Activated CD4-positive, alpha-beta T cell treated with anti-CD3 and anti-CD28 coated beads for 36 hours (primary cell): Measurements from ENCODE around the gene GLTP. TPM values are rescaled to one million over a fixed set of nuclear protein-coding genes. Genes with fewer than 3 reads are reported as not detected.

Source experiments
- ATAC-seq: fragments of 200-7000 bp; cut with Tn5 transposase; one replicate; pipeline ENCODE4 v1.10.0; 2021; ENCODE audit warnings: mild to moderate bottlenecking, moderate library complexity
- CTCF ChIA-PET: fragments of 350-600 bp; sonication (Branson Sonifier 250); formaldehyde crosslinking; loops from one replicate; lab custom pipeline; 2021; ENCODE audit warnings: antibody characterized with exemption; lab: Charles Lee
- POLR2A ChIA-PET: fragments of 350-600 bp; sonication (Branson Sonifier 250); formaldehyde crosslinking; loops from one replicate; lab custom pipeline; 2021; ENCODE audit warnings: antibody characterized with exemption, inconsistent platforms; lab: Charles Lee
- DNase-seq: peaks from one replicate; pipeline ENCODE4 v3.0.0-alpha.2; 2020
- H3K27ac Mint-ChIP-seq: one replicate; pipeline ENCODE4 v1.8.0; 2021; ENCODE audit warnings: mixed read lengths
- H3K27me3 Mint-ChIP-seq: one replicate; pipeline ENCODE4 v1.8.0; 2021; ENCODE audit warnings: mixed read lengths
- H3K36me3 Mint-ChIP-seq: one replicate; pipeline ENCODE4 v1.8.0; 2021; ENCODE audit warnings: low read depth, mixed read lengths
- H3K4me1 Mint-ChIP-seq: one replicate; pipeline ENCODE4 v1.8.0; 2021; ENCODE audit warnings: mixed read lengths
- H3K4me3 Mint-ChIP-seq: one replicate; pipeline ENCODE4 v1.8.0; 2021; ENCODE audit warnings: mild to moderate bottlenecking, moderate library complexity, mixed read lengths
- H3K9me3 Mint-ChIP-seq: one replicate; pipeline ENCODE4 v1.8.0; 2021; ENCODE audit warnings: low read depth, mixed read lengths
- intact Hi-C, 2 experiments: fragments of 100-400 bp; cut with DNase I in 1 of 2; cut with micrococcal nuclease in 1 of 2; formaldehyde crosslinking; loops; one replicate each; pipeline versions ENCODE4 v1.14.2 to v1.15.1; 2022 to 2024; cut with DNase I, micrococcal nuclease
- total RNA-seq, 2 experiments: library from RNA; stranded (reverse); gene quantifications; one replicate each; pipeline ENCODE4 v1.2.3, GENCODE V29; 2021

GLTP gene
- total RNA-seq, 2 experiments from 2014 or later = 24.2 to 26.9 TPM

DNA sequence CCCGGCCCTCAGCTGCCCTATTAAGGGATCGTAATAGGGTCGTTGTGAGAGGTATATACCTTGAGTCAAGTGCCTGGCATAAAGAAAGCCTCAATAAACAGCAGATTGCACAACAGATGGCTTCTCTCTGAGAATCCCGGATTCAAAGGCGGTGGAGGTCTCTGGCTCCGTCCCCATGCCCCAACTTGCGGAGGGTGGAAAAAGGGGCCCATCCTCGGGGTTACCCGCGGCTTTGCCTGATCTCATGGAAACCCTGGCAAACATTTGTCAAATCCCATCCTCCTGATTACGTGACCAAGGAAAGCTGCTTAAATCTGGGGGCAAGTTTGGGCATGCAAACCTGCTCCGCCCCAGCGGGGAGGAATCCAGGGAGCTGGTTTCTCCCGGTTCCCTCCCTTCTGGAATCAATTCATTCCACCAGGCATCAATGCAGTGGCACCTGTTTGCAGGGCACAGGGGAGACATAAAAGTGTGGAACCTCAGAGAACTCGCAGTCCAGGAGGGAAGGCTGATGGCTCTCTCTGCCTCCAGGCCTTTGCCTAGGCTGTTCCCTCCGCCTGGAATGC is 59.4 kb downstream of the GLTP start:
- Mint-ChIP-seq H3K4me3 (no peak overlapping the region), H3K36me3 (no peaks in the 10 kb centered on the region), H3K9me3 (no peaks in the 10 kb centered on the region), H3K27me3 (no peaks in the 10 kb centered on the region), H3K4me1 (no peaks in the 10 kb centered on the region), H3K27ac (no peak overlapping the region)
- ATAC-seq (no peak), DNase-seq (no peak)
- intact Hi-C loops = no loop called here
- ChIA-PET CTCF (interaction anchor here (1.0 kb wide), 1 partner anchor 25 kb away, joined by 4 read pairs; no protein-coding TSS in a partner anchor), POLR2A (interaction anchor here (0.7 kb wide), 1 partner anchor 506 kb away, joined by 4 read pairs; no protein-coding TSS in a partner anchor)

DNA sequence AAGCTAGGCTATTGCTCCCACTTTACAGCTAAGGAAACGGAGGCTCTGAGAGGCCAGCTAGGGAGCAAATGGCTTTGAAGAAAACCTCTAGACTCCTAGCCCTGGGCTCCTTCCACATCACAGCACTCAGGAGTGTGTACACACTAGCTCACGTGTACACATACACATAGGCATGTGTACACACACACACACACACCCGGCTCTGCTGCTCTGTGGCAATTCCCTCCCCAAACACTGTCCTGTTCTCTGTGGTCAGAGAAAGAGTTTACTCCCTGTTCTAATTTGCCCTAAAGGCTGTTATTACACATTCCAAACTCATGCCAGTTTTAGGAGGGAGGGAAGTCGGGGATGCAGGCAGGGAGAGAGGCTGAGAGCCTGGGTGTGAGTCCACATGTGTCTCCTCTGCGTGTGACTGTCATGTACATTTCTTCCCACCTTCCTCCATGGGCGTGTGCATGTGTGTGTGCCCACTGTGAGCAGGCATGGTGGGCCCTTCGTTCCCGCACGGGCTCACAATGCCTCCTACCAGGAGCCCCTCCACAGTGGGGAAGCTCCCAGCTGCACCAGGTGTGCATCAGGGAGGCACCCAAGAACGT is 61.3 kb downstream of the GLTP start:
- DNase-seq (no peak), ATAC-seq (no peak)
- no peaks in the 10 kb centered on the region for H3K36me3 Mint-ChIP-seq
- no peak overlapping the region for H3K4me3 Mint-ChIP-seq
- ChIA-PET CTCF (interaction anchor here (0.6 to 2.1 kb wide), 4 partner anchors 13 to 27 kb away, joined by 3 to 8 read pairs (median 4); no protein-coding TSS in a partner anchor), POLR2A (no interaction called here)
- intact Hi-C loops = no loop called here
- H3K27me3 Mint-ChIP-seq = no peaks in the 10 kb centered on the region
- no peaks in the 10 kb centered on the region for H3K4me1 Mint-ChIP-seq
- H3K27ac Mint-ChIP-seq = no peak overlapping the region
- H3K9me3 Mint-ChIP-seq = no peaks in the 10 kb centered on the region

DNA sequence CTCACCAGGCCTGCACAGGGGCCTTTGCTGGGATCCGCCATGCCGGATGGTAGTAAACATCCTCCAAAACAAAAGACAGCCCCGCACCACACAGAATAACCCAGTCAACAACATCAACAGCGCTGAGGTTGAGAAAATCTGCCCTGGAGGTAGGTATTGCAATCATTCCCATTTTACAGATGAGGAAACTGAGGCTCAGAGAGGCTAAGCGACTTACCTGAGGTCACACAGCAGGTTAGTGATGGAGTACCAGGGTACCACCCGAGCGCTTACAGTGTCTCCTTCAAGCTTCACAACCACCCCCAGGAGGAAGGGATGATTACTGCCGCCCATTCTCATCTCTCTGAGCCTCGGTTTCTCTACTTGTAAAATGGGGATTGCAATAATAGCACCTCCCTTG is 62.1 kb downstream of the GLTP start:
- no peak for ATAC-seq
- H3K4me1 Mint-ChIP-seq = no peaks in the 10 kb centered on the region
- intact Hi-C loops = no loop called here

DNA sequence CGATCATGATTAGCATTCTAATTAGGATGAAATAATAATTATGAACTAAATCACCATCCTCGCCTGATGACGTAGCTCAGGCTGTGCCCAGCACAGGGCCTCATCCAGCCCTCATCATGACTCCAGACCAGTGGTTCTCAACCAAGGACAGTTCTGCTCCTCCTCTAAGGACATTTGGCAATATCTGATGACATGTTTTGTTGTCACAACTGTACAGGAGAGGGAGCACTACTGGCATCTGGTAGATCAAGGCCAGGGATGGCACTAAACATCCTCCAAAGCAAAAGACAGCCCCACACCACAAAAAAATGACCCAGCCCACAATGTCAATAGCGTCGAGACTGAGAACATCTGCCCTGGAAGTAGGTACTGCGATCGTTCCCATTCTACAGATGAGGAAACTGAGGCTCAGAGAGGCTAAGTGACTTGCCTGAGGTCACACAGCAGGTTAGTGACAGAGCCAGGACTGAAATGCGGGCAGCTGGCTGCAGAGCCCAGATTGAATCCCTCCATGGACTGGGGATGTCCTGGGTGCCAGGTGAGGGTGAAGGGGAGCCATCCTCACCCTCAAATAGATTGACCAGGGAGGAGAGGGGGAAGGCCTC is 62.6 kb downstream of the GLTP start:
- Mint-ChIP-seq H3K27me3 (no peaks in the 10 kb centered on the region), H3K36me3 (no peaks in the 10 kb centered on the region), H3K4me3 (no peak overlapping the region), H3K4me1 (no peaks in the 10 kb centered on the region), H3K27ac (no peak overlapping the region), H3K9me3 (no peaks in the 10 kb centered on the region)
- ATAC-seq (no peak), DNase-seq (no peak)
- CTCF ChIA-PET = interaction anchor here (2.1 kb wide), 1 partner anchor 28 kb away, joined by 8 read pairs; no protein-coding TSS in a partner anchor
- intact Hi-C loops = no loop called here
- POLR2A ChIA-PET = no interaction called here

More for the DNA sequence above, 62.1 kb downstream of the GLTP start:
- no peak overlapping the region for H3K27ac Mint-ChIP-seq
- no peaks in the 10 kb centered on the region for H3K9me3 Mint-ChIP-seq
- no peaks in the 10 kb centered on the region for H3K27me3 Mint-ChIP-seq
- CTCF ChIA-PET = interaction anchor here (0.6 to 2.1 kb wide), 2 partner anchors 12 to 27 kb away, joined by 3 to 8 read pairs; no protein-coding TSS in a partner anchor
- H3K36me3 Mint-ChIP-seq = no peaks in the 10 kb centered on the region
- DNase-seq = no peak
- POLR2A ChIA-PET = no interaction called here
- no peak overlapping the region for H3K4me3 Mint-ChIP-seq

DNA sequence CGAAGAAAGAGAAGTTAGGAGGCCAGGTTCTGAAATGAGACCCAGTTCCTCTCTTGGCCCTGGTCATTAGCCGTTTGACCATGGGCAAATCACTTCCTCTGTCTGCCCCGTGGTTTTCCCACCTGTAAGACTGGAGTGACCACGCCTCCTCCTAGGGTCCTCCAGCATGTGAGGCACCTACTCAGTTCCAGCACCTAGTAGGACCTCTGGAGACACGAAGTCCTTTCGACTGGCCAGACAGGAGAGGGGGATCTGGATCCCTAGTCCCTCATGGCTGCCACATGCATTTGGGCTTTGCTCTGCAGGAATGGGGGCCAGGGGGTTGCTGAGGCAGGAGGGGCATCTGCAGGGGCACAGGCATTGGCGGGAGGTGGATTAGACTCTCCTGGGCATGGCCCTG is 63.5 kb downstream of the GLTP start:
- DNase-seq (no peak), ATAC-seq (no peak)
- ChIA-PET POLR2A (no interaction called here), CTCF (no interaction called here)
- Mint-ChIP-seq H3K4me1 (no peaks in the 10 kb centered on the region), H3K36me3 (no peaks in the 10 kb centered on the region), H3K9me3 (no peaks in the 10 kb centered on the region), H3K27ac (no peak overlapping the region), H3K27me3 (no peaks in the 10 kb centered on the region), H3K4me3 (no peak overlapping the region)
- intact Hi-C loops = no loop called here

DNA sequence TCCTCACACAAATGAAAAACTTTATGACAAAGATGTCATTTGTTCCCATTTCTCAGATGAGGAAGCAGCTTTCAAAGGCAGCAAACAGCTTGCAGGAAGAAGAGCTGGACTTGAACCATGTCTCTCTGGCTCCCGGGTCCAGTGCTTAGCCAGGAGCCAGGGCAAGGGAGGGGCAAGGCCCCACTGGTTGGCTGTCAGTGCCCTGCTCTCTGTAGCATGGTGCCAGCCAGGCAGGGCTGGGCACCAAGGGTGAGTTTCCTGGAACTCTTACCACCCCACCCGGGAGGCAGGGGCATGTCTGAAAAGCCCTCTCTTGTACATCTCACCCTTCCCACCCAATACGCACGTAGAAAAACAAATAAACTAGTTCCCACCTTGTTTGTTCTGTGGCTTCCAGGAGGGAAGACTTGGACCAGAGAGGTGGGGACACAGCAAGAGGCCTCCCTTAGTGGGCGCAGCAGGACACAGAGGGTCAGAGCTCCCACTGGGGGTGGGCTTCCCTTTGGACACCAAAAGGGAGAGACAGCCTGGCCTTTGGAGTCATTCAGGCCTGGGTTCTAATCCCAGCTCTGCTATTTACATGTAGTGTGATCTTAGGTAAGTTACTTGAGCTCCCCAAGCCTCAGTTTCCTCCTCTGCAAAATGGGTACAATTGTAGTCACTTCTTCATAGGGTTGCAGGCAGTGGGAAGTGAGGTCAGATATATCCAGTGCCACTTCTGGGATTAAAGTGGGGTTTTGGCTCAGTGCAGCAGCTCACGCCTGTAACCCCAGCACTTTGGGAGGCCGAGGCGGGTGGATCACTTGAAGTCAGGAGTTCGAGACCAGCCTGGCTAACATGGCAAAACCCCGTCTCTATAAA is 64.4 kb downstream of the GLTP start:
- Mint-ChIP-seq H3K27me3 (no peaks in the 10 kb centered on the region), H3K4me3 (no peak overlapping the region), H3K27ac (no peak overlapping the region), H3K36me3 (no peaks in the 10 kb centered on the region), H3K9me3 (no peaks in the 10 kb centered on the region), H3K4me1 (no peaks in the 10 kb centered on the region)
- DNase-seq (no peak), ATAC-seq (no peak)
- intact Hi-C loops = no loop called here
- CTCF ChIA-PET = interaction anchor here (0.6 to 1.6 kb wide), 3 partner anchors 29 to 187 kb away, joined by 4 to 5 read pairs (median 4); no protein-coding TSS in a partner anchor
- POLR2A ChIA-PET = no interaction called here

DNA sequence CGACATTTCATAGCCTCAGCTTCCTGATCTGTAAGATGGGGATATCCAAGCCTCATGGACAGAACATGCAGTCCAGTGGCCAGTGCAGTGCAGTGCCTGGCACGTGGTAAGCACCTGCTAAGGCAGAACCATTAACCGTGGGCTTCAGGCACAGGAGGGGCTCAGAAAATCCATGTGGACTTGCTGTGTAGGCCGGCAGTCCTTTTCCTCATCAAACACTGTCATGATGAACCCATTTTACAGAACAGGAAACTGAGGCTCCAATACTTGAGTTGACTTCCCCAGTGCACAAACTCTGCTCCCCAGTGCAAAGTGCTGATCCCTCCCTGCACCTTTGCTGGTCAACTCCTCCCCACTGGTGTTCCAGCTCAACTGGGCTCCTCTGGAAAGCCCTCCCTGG is 65.1 kb downstream of the GLTP start:
- intact Hi-C loops = no loop called here
- H3K4me3 Mint-ChIP-seq = no peak overlapping the region
- no peak overlapping the region for H3K27ac Mint-ChIP-seq
- H3K36me3 Mint-ChIP-seq = no peaks in the 10 kb centered on the region
- CTCF ChIA-PET = interaction anchor here (0.7 to 1.6 kb wide), 3 partner anchors 10 to 188 kb away, joined by 3 to 5 read pairs (median 4); no protein-coding TSS in a partner anchor
- no peaks in the 10 kb centered on the region for H3K27me3 Mint-ChIP-seq
- no peak for ATAC-seq
- POLR2A ChIA-PET = no interaction called here
- no peaks in the 10 kb centered on the region for H3K4me1 Mint-ChIP-seq
- DNase-seq = no peak
- H3K9me3 Mint-ChIP-seq = no peaks in the 10 kb centered on the region

DNA sequence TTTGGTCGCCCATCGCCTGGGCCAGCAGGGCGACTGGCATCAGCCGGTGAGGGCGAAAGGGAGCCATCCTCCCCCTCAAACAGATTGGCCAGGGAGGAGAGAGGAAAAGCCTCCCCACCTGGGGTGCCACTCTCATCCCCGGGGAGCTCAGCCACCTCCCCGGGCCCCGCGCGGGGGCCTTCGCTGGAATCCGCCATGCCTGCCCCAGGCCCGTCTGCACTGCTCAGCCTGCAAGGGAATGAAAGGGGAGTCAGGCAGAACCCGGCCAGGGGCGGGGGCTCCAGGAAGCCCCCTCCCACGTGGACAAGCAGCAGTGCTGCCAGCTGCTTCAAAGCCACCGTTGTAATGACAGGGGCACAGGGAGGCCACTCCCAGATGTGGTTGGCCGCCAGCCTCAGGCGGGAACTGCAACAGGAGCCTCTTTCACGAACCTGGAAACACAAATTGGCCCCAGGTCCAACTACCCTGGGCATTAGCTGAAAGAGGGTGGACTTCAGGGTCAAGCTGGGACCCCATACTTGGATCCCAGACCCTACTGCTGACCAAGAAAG is 65.7 kb downstream of the GLTP start:
- ChIA-PET CTCF (interaction anchor here (0.9 to 1.2 kb wide), 2 partner anchors 9 to 31 kb away, joined by 3 to 4 read pairs; no protein-coding TSS in a partner anchor), POLR2A (interaction anchor here (0.6 kb wide), 1 partner anchor 48 kb away, joined by 5 read pairs; no protein-coding TSS in a partner anchor)
- intact Hi-C loops = no loop called here
- ATAC-seq (no peak), DNase-seq (no peak)
- H3K9me3 Mint-ChIP-seq = no peaks in the 10 kb centered on the region
- no peaks in the 10 kb centered on the region for H3K27me3 Mint-ChIP-seq
- no peak overlapping the region for H3K4me3 Mint-ChIP-seq
- no peaks in the 10 kb centered on the region for H3K4me1 Mint-ChIP-seq
- no peak overlapping the region for H3K27ac Mint-ChIP-seq
- no peaks in the 10 kb centered on the region for H3K36me3 Mint-ChIP-seq

DNA sequence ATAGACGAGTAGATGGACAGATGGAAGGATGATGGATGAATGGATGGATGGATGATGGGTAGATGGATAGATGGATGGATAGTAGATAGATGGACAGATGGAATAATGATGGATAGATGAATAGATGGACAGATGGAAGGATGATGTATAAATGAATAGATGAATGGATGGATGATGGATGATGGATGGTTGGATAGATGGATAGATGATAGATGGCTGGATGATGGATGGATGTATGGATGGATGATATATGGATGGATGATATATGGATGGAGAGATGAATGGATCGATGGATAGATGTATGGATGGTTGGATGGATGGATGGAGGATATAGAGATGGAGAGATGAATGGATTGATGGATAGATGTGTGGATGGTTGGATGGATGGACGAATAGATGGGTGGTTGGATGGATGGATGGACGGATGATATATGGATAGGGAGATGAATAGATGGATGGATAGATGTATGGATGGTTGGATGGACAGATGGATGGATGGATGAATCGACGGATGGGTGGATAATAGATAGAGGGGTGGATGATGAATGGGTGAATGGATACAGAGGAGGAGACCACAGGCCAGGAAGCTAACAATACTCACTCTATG is 66.4 kb downstream of the GLTP start:
- no peak for DNase-seq
- H3K27ac Mint-ChIP-seq = no peak overlapping the region
- H3K4me3 Mint-ChIP-seq = no peak overlapping the region
- no peaks in the 10 kb centered on the region for H3K36me3 Mint-ChIP-seq
- ATAC-seq = no peak
- H3K9me3 Mint-ChIP-seq = no peaks in the 10 kb centered on the region
- intact Hi-C loops = no loop called here
- ChIA-PET POLR2A (interaction anchor here (0.6 kb wide), 1 partner anchor 49 kb away, joined by 5 read pairs; no protein-coding TSS in a partner anchor), CTCF (interaction anchor here (1.2 kb wide), 1 partner anchor 31 kb away, joined by 4 read pairs; no protein-coding TSS in a partner anchor)
- H3K27me3 Mint-ChIP-seq = no peaks in the 10 kb centered on the region
- no peaks in the 10 kb centered on the region for H3K4me1 Mint-ChIP-seq

DNA sequence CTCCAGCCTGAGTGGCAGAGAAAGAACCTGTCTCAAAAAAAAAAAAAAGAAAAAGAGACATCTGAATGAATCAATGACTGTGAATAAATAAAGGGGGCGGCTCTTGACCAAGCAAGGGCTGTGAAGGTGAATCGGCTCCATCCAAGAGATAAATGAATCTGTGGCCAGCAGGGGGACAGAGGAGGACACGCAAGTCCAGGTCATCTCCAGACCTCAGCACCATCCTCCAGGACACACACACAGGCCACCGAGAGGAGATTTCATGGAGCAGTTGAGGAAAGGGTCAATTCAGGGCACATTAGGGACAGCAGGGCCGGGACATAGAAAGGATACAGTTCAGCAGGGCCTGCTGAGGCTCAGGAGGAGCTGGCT is 68.7 kb downstream of the GLTP start:
- Mint-ChIP-seq H3K36me3 (no peaks in the 10 kb centered on the region), H3K4me3 (no peak overlapping the region), H3K9me3 (no peaks in the 10 kb centered on the region), H3K27me3 (no peaks in the 10 kb centered on the region), H3K27ac (no peak overlapping the region), H3K4me1 (no peaks in the 10 kb centered on the region)
- ATAC-seq (no peak), DNase-seq (no peak)
- intact Hi-C loops = no loop called here
- CTCF ChIA-PET = interaction anchor here (0.9 to 1.1 kb wide), 2 partner anchors 17 to 34 kb away, joined by 3 read pairs; no protein-coding TSS in a partner anchor
- POLR2A ChIA-PET = no interaction called here
